Suppressor macrophage (primary cell): Measurements from ENCODE around the gene IGSF11.

ENCODE experiments used
- DNase-seq, 4 experiments: peaks; one replicate each; pipeline ENCODE4 v3.0.0-alpha.2; 2020 to 2022

IGSF11 gene

DNA sequence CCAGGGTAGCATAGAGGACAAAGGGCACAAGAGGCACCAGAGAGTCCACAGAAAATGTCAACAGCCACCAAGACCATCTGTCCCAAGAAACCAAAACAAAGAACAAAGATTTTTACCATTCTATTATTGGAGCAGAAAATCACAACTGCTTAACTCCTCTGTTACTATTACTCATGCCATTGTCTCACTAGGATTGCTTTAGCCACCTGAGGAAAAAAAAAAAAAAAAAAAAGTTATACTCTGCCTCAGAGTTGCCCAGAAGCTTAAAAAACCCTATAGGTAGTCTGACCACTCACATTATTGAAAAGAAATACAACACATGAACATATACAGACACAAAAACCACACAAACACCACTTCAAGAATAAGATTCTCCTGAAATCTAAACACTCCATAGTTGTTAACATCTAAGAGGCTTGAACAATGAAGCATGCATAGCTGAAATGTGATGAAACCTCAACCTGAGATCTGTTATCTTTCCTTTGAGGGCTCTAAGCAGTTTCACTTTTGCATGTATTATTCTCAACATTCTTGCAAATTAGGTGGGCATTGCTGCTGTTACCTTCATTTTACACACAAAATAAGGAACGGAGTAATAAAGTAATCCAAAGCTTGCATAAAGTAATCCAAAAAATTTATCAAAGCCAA, 85.4 kb downstream of the IGSF11 start:
- no peak for DNase-seq

DNA sequence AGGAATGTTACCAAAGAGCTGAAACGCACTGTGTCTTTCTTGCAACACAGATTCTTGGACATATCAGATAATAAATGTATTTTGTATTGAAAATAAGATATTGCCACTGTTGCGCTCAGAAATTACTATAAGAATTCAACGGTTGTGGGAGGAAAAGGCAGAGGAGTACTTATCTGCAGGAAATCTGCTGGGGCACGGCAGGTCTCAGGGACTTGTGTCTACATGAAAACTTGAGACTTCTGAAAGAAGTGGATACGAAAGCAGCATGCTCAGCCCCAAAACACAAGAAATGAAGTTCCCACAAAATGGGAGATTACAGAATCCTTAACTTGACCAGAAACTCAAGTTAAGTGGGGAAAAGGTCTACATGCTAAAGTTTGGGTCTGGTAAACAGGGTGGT, 86.5 kb downstream of the IGSF11 start:
- no peak for DNase-seq

DNA sequence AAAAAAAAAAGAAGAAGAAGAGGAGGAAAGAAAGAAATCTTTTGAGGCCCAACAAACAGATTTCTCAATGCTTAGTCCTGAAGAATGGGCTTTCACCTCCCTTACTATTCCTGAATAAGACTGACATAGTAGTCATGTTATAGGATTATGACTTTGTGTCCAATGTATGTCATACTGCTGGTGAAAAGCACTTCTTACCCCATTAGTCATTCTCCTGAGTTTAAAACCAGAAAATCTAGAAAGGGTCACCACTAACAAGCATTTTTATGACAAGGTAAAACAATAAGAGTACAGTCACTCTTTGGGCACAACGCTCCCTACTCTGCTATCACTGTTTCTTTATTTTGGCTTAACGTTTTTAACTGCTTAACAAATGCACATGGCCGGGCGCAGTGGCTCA, 88.2 kb downstream of the IGSF11 start:
- no peak for DNase-seq

DNA sequence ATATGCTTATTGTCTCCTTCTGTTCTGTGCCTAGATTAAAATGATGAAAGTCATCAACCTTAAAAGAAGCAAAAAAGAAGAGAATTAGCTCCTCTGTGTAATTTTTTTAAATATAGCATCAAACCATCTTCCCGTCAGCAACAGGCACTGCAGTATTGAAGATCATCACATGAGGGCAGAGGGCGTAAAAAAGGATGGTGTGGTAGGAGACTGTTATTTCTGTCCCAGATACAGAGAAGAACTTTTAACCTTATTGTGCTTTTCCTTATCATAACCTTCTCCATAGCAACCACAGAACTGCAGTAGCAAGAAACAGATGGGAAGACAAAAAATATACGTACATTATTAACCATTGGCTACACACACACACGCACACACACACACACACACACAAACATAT, 88.8 kb downstream of the IGSF11 start:
- no peak for DNase-seq

DNA sequence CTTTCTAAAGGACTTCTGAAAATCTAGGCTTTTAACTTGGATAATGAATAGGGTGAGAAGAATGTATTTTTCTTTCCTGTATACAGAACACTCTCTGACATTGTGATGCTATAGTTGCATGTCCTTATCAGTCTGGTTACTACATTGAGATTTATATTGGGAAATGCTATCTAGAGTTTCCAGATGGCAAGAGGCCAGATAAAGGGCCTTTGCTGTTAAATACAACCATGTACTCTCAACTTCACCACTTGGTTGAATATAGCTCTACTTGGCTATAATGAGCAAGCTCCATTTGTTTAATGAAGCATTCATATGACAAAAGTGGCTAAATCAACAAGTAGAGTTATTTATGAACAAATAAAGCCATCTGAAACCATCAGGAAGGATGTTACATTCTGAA, 91.0 kb downstream of the IGSF11 start:
- DNase-seq: no peak

DNA sequence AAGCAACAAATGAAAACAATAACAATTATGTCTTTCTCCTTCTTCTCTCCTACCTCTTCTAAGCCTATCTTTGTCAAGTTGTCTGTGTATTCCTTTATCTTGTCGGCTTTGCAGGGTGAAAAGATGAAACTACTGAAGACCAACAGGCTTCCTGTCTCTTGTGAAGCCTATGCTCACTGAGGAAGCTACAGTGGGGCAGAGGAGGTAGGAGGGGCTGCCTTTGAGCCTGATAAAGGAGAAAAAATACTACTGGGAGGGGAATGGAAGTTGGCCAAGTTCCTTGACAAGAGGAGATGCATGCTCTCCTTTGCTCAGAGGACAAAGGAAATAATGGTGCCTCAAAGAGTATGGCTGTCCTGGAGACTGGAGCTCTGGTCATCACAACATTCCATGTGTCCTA, 92.0 kb downstream of the IGSF11 start:
- no peak for DNase-seq

DNA sequence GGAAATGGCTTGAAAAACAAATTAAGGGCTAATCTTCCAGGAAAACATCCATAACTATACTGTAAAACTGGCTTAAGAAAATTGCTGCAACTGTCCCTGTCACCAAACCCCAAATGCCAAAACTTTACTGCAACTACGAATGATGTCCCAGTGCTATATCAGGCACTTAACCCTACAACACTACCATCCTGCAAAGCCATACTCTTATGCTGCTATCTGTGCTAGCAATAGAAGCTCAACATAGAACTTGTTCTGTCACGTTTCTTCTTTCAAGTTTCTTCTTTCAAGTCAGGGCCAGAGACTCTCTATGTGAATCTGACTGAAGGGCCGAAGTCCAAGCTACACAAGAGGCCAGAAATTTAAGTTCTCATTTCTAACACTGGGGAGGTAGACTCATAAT, 92.5 kb downstream of the IGSF11 start:
- no peak for DNase-seq

DNA sequence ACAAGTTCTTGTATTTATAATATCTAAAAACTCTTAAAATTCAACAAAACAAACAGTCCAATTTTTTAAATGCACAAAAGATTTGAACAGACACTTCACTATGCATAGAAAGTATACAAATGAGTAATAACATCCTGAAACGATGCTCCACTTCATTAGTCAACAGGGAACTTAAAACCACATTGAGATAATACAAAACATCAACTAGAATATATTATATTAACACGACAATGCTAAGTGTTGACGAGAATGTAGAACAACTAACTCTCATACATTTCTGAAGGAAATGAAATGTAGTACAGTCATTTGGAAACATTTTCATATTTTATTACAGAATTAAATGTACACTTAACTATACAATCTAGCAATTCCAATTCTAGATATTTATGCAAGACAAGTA, 93.4 kb downstream of the IGSF11 start:
- no peak for DNase-seq

DNA sequence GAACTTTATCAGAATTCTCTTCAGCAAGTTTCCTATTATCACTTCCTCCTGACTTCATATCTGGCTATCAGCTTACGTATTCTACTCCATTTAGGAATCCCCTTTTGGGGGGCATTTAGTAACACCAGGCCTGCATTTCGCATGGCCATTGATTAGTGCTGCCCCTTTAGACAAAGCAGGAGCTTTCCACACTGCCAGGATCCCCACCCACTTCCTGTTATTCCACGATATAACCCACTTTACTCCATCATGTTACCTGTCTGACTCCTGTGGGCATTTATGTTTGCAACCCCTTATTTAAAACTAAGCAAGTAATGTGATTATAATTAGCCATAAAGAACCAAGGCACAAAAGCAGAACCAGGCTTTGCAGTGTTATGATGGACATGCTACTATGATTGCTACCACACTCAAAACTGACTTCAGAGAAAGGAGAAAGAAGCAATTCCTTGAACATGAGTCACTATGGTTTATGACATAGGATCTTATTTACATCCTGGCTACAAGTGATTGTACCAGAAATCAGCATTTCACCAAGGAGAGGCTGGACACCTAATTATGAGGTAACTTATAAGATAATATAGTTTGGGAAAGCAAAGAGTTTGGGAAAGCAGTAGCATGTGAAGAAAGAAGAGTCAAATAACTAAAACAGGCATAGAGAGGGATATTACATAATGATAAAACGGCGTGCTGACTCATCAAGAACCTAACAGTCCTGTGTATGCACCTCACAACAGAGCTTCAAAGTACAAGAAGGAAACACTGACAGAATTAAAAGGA, 96.3 kb downstream of the IGSF11 start:
- DNase-seq: no peak

DNA sequence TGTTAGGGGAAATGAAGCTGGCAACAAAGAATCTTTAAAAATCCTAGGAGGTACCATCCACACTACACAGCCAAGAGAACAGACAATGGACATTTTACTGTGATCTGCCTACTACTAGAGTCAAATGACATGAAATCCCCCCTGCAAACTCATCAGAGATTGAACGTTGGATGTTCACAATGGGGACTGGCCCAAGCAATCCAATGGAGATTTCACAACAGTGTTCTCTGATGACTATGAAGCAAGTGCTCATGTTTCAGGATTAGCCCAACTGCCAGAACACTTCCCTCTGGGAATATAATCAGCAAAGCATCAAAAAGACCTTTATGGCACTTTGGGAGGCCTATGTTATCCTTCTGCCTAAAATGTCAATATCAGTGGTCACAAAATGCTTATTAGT, 97.8 kb downstream of the IGSF11 start:
- DNase-seq: no peak

DNA sequence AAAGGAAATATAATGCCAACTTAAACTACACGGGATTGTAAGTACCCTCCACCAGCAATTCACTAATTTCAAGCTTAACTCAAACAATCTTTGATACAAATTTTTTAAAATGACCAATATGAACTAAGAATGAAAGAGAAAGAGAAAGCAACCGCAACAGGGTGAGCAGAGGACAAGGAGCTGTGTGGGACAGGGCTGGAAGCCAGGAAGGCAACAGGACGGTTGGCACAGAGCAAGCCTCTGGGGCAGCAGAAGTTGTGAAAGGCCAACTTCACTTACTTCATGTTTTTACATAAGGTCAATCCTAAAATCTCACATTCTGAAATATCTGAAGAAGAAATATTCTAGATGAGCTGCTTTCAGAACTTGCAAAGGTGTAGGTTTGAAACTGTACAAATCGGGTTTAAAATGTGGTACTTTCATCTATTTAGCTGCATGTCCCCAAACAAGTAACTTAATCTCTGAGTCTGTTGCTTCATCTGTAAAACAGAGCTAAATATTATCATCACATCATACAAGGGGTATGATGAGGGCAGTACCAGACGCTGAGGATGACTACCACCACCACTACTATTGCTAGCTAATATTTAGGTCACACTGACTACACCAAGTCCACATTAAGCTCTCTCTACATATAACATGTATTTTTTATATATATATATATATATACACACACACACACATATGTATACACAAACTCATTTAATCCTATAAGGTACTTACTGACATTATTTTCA, 101.7 kb downstream of the IGSF11 start:
- no peak for DNase-seq

DNA sequence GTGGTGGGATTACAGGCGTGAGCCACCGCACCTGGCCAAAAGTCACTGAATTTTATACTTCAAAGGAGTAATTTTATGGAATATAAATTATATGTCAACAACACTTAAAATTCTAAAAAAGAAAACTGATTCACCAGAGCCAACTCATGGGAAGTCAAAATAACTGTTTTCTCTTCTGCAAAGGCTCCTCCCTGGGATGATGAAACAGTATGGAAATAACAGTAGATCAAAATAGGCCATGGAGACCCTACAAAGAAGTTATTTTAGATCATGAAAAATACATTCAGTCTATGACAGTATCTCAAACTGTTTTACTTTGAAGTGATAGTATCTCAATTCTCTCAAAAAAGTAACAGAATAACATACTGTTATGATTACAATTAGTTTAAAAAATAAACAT, 102.7 kb downstream of the IGSF11 start:
- DNase-seq: no peak

DNA sequence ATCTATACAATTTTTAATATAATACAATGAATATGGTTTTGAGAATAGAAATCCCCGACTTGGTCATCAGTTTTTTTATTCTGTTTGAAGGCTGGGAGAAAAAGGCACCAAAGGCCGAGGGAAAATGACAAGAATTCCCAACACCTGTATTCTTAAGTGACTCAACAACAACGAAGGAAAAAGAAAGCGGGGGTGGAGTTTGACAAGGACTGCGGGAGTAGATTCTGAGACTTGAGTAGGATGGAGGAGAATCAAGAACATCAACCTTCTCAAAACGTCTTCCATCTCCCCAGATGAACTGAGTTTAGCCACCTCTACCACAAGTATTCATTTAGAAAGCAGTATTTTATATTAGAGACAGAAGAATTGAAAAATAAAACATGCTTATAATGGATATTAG, 107.2 kb downstream of the IGSF11 start:
- DNase-seq: no peak

DNA sequence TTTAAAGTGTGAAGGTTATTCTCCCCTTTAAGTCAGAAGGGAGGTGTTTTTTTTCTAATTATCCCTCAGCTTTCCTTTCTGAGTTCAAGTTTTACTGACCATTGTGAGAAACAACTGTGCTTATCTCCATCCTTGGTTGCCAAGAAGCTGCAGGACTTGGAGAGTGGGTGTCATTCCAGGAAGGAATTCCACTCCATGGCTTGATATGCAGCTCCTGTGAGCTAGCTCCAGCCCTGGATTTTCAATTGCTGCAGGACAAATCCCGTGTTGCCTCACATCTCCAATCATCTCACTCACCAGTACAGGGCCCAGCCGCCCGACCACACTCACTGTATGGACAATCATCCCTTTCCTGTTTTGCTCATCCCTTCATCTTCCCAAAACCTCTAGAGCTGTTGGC, 122.5 kb downstream of the IGSF11 start:
- DNase-seq: no peak

DNA sequence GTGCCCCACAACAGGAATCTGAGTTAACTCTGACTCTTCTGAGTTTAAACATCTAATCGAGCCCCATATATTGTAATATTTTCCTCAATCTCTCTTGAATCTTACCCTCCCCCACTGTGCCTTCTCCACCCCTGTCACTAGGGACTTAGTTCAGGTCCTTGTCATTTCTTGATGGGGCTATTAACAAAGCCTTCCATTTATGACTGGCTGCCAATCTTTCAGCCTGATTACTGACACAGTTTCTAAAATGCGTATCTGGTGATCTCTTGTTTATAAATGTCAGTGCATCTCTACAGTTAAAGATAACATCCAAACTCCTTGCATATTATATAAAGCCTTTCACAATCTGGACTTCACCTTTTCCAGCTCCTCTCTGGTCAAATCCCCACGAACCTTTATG, 124.3 kb downstream of the IGSF11 start:
- DNase-seq: no peak

DNA sequence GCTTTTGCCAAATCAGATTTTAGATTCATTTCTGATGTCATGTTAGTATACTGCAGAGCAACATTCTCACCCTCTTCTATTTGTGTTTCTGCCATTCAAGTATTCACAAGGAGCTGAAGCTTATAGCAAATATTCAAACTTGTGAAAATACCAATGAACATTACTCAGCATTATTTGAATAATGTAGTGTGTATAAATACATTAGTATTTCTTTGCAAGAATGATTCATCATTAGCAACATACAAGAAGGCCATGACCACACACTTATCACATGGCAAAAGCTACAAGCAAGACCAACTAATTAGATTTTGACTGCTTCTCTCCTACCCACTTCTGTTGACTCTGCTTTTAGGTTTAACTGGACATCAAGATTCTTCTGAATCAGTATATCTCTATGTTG, 124.9 kb downstream of the IGSF11 start:
- DNase-seq: no peak

DNA sequence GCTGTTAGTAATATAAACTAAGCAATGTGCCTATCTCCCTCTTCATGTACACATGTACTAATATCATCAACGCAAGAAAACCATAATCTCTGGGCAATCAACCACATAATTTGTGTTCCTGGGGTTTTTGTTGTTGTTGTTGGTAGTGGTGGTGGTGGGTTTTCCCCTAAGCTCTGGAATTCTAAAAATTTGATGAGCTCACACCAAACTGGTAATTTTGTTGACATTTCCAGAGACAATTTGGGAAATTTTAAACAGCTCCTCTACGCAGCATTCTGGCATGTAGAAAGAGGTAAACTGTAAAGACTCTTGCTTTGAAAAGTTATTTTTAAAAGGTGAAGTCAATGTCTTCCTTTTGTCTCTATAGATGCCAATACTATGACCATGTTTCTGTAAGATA, 126.7 kb downstream of the IGSF11 start:
- DNase-seq: no peak

DNA sequence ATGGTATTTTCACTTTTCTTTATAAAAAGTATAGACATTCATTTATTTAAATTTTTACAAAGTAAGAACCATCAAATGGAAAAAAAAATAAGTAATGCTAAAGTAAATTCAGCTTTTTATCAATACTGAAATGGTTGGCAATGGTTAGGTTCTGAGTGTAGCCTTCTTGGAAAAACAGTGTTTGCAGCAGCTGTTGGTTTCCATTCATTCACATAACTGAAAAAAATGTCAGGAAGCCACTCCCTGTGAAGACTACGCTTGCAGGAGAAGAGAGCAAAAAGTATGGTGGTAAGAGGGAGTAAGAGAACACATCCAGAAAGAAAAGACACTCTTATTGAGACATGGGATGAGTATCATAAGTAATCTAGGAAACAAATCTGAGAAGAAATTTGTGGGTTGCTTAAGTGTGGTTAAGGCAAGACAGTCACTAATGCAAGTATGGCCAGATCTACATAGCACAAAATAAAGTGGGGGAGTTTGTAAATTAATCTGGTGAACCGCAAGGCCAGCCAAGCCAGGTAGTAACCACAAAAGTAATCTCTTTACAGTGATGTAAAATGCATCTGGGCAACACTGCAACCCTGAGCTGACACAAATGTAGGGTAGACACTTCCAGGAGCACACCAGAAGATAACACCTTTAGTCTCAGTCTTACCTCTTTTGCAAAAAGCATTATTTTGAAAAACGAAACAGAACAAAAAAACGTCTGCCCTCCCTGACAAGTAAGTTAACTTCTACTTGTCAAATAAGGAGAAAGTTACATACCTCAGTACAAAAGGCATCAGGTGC, 133.7 kb downstream of the IGSF11 start:
- no peak for DNase-seq

DNA sequence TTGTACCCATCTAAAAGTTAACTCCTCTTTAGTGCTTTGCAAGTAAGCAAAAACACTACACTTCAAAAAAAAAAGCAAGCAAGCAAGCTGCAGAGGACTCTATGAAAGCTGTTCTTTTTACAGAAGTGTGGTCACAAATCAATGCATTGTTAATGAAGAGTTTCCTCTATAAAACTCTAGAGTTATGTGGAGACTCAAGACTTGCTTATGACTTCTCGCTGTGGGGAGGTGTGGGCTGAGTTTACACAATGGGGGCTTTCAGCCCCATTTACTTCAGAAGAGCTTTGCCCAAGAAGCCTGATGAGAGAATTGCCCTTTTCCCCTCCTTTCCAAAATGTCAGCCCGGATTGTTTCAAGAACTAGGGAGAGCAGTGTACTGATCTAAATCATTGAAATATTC, 144.4 kb downstream of the IGSF11 start:
- no peak for DNase-seq

DNA sequence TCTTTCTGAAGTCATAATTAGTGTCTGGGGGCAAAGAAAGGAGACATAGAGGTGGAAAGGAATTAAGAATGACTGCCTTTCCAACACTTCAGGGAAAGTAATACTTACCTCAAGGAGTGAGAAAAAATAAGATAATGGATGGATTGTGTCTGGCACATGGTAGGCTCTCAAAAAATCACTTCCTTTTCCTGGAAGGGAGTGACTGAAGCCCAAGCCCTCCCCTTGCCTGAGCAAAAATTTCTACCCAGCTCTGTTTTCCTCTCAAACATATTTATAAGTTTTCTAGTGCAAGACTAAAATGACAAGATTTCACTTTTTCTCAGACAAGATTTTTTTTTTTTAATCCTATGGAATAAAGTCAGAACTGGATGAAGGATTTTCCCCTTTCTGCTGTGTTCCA, 145.0 kb downstream of the IGSF11 start:
- no peak for DNase-seq

DNA sequence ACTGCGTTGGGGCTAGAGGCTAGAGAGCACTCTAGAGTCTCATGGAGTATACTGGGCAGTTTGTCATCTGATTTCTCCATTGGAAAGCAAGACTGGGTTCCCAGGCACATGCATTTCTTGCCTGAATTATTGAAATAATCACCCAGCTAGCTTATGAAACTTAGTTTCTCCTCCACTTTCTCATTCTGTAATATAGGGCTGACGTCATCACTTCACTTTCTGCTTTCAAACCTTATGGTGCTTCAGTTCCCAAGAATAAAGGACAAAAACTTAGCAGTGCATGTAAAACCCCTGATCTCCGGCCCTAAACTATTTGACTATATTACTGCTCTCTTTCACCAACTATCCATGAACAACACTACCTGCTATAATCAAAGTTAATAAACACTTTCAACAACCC, 147.9 kb downstream of the IGSF11 start:
- DNase-seq: no peak

DNA sequence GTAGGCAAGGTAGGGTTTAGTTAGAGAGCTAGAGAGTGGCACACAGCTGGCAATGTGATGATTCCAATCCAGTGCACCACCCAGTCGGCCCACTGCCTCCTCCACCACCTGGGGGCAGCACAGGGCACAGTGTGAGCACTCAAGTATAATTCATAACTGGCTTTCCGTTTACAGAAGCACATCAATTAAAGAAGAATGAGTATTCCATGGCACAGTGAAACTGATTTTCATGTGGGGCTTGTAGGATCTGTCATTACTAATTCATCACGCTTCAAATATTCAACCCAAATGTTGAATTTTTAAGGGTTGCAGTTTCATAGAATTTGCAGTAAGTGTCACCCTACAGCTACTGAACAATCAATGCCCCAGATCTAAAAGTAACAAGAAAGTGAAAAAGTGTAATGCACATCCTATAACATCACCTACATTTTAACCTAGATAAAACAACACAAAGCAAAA, 149.9 kb downstream of the IGSF11 start:
- peak; percentile 56 to 85 (median 72) for DNase-seq

DNA sequence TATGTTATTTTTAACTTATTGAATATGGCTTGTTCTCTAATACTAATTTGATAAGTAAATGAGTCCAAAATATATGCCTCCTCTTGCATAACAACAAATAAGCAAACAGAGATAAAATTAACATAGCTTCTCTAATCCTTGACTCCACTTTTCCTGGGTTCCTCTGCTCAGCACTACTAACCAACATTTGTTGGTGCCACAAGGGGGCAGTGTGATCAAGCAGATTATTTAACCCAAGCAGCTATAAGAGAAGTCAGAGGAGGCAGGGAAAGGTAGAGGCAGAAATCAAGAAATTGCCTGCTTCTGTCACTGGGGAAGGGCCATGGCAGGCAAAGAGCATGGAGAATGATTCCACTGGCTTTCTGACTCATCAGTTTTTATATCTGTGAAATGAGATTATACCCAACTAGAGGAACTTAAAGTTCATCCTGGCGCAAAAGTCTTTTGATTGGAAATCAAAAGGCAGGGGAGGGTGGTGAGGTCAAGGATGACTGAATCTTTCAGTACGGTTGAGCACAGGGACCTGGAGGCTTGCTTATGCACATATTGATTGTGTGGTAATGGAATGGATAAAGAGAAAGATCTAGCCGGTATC, 152.2 kb downstream of the IGSF11 start:
- peak; percentile 65 to 79 (median 76) for DNase-seq
